Activated CD4-positive, alpha-beta T cell treated with anti-CD3 and anti-CD28 coated beads for 24 hours (primary cell): Measurements from ENCODE around the gene YES1.
"Not testable (repeated sequence)": the region's sequence is repeated elsewhere in the genome, so short reads cannot be mapped to it uniquely, and the experiment has no call there.

ENCODE experiments used
- DNase-seq, 2 donors: peaks; one replicate each; pipeline ENCODE4 v3.0.0-alpha.2; 2020; ENCODE audit warnings: low read depth in 2 of 2

Gene YES1

GRCh38 chr18:683531-683930 lies 128.5 kb downstream of the YES1 start:
- DNase-seq: no peak

- no peak for DNase-seq
These were observed 129.2 kb downstream of the YES1 start for GRCh38 chr18:682833-683232.

GRCh38 chr18:682416-682815 lies 129.6 kb downstream of the YES1 start:
- DNase-seq: not testable (repeated sequence)

GRCh38 chr18:681985-682384 lies 130.1 kb downstream of the YES1 start:
- DNase-seq: no peak

GRCh38 chr18:680392-680791 lies 131.7 kb downstream of the YES1 start:
- DNase-seq: no peak

GRCh38 chr18:679516-679915 lies 132.5 kb downstream of the YES1 start:
- DNase-seq: no peak

GRCh38 chr18:678482-679182 lies 133.4 kb downstream of the YES1 start:
- no peak for DNase-seq

GRCh38 chr18:677951-678381 lies 134.1 kb downstream of the YES1 start:
- no peak for DNase-seq

- DNase-seq: no peak
These were observed 134.9 kb downstream of the YES1 start for GRCh38 chr18:677145-677544.

GRCh38 chr18:676736-677135 lies 135.3 kb downstream of the YES1 start:
- no peak for DNase-seq

GRCh38 chr18:676069-676468 lies 136.0 kb downstream of the YES1 start:
- no peak for DNase-seq

- no peak for DNase-seq
These were observed 136.7 kb downstream of the YES1 start for GRCh38 chr18:675307-675706.

- DNase-seq: no peak
These were observed 138.3 kb downstream of the YES1 start for GRCh38 chr18:673769-674168.

GRCh38 chr18:673317-673716 lies 138.7 kb downstream of the YES1 start:
- DNase-seq: no peak
